Neuron (in vitro differentiated cells): ENCODE measurements around the gene AKAP7.
"Not testable (repeated sequence)": the region's sequence is repeated elsewhere in the genome, so short reads cannot be mapped to it uniquely, and the experiment has no call there.

ENCODE experiments used
- H2AFZ ChIP-seq: one replicate; pipeline ENCODE4 v1.6.1; 2013; ENCODE audit warnings: low read depth, mild to moderate bottlenecking, inconsistent platforms, low read length, moderate library complexity
- H3K27me3 ChIP-seq: one replicate; pipeline ENCODE4 v1.6.1; 2013; ENCODE audit warnings: low read length; ENCODE audit not compliant: insufficient read depth
- H3K36me3 ChIP-seq: one replicate; pipeline ENCODE4 v1.6.1; 2013; ENCODE audit warnings: low read length; ENCODE audit not compliant: insufficient read depth
- H3K4me1 ChIP-seq: one replicate; pipeline ENCODE4 v1.6.1; 2013; ENCODE audit warnings: low read length; ENCODE audit not compliant: insufficient read depth
- H3K4me3 ChIP-seq: 2 replicates; pipeline ENCODE4 v1.5.1; 2013; ENCODE audit warnings: mild to moderate bottlenecking, low read length, moderate library complexity
- H3K9me3 ChIP-seq: one replicate; pipeline ENCODE4 v1.6.1; 2013; ENCODE audit warnings: low read length

The AKAP7 gene

DNA sequence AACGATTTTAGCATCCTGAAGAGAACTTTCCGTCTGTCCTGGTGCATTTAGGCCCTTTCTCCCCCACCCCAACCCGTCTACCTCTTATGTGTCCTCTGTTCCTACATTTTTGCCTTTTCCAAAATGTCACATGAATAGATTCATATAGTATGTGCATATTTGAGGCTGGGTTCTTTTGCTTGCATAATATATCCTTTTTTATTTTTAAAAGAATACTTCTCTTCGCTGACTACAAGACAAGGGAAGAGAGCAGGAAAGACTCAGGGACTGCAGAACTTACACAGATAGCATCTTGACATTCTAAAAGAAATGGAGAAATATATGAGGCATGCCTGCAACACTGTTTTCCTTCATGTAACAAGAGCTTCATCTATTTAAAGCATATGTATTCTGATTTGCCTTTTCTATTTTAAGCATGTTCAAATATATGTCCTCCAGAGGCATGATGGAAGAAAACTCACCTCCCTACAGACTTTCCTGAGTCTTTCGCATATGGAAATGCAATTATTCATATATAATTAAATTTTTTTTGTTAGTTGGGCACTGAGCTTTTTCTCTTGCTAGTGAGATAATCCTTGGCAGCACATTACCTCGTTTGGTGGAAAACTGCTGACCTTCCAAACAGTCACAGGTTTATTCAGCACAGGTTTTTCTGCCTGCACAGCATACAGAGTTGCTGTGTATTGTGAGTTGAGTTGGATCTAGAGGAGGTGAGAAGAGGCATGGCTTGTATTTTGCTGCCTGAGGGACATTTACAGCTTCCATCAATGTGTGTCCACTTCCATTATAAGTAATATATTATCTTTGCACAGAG, 170.0 kb downstream of the AKAP7 start:
- H3K4me1 ChIP-seq, result no peaks in the 10 kb centered on the region
- H3K9me3 ChIP-seq, result no peaks in the 10 kb centered on the region
- H3K4me3 ChIP-seq, result no peak overlapping the region
- no peaks in the 10 kb centered on the region for H3K27me3 ChIP-seq
- no peaks in the 10 kb centered on the region for H3K36me3 ChIP-seq
- H2AFZ ChIP-seq, result no peak overlapping the region

DNA sequence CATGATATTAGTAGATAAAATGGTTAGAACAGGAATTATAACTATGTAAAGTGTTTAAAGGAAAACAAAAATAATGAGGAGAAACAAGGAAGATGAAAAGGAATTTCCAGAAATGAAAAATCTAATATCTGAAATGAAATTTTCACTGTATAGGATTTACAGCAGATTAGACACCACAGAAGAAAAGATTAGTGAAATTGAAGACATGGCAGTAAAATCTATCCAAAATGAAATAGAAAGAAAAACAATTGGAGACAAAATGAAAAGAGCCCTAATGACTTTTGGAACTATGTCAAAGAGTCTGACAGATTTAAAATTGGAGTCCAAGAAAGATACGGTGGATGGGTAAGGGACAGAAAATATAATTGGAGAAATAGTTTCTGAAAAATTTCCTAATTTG, 174.2 kb downstream of the AKAP7 start:
- Histone ChIP-seq H3K27me3 (no peaks in the 10 kb centered on the region), H3K9me3 (no peaks in the 10 kb centered on the region), H2AFZ (no peak overlapping the region), H3K4me3 (no peak overlapping the region), H3K36me3 (no peaks in the 10 kb centered on the region), H3K4me1 (no peaks in the 10 kb centered on the region)

DNA sequence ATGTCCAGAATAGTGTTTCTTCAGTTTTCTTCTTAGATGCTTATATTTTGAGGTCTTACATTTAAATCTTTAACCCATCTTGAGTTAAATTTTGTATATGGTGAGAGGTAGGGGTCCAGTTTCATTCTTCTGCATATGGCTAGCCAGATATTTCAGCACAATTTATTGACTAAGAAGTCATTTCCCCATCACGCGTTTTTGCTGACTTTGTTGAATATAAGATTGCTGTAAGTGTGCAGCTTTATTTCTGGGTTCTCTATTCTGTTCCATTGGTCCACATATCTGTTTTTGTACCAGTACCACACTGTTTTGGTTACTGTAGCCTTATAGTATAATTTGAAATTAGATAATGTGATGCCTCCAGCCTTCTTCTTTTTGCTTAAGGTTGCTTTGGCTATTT, 179.6 kb downstream of the AKAP7 start:
- H3K9me3 ChIP-seq, result no peaks in the 10 kb centered on the region
- no peak overlapping the region for H2AFZ ChIP-seq
- H3K4me1 ChIP-seq, result no peaks in the 10 kb centered on the region
- no peaks in the 10 kb centered on the region for H3K36me3 ChIP-seq
- no peaks in the 10 kb centered on the region for H3K27me3 ChIP-seq
- H3K4me3 ChIP-seq, result no peak overlapping the region

DNA sequence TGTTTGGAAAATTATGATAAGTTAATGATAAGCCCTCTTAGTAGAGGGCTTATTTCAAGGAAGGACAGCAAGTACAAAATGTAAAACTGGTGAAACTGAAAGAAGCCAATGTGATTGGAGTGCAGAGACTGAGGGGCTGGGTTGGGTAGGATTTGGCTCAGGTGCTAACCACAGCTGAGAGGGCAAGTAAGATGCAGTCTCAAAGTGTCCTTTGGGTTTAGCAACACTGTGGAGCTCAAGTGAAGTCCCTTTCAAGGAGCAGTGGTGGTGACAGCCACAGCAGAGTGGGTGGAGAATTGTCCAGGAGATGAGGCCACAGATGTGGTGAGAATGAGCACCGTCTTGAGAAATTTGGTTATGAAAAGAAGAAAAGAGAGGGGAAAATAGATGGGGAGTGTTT, 181.4 kb downstream of the AKAP7 start:
- no peaks in the 10 kb centered on the region for H3K9me3 ChIP-seq
- H3K4me1 ChIP-seq, result no peaks in the 10 kb centered on the region
- no peak overlapping the region for H3K4me3 ChIP-seq
- no peaks in the 10 kb centered on the region for H3K27me3 ChIP-seq
- no peaks in the 10 kb centered on the region for H3K36me3 ChIP-seq
- H2AFZ ChIP-seq, result no peak overlapping the region

DNA sequence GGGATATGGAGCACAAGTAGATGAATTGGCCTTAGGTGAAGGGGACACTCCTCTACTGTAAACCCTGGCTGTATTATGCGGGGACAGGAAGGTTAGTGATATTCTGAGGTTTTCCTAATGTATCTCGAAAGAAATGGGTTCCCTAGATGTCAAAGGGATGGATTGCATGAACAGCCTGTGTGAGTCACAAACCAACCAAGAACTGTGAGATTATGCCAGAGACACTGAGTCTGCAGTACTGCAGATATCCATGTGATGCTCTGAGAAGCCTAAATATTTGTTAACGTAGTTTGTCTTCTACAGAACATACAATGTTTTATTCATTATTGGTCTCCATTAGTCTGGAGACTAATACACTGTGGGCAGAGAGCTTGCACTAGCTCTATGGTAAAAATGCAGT, 182.2 kb downstream of the AKAP7 start:
- Histone ChIP-seq H3K27me3 (no peaks in the 10 kb centered on the region), H3K4me3 (no peak overlapping the region), H3K9me3 (no peaks in the 10 kb centered on the region), H2AFZ (no peak overlapping the region), H3K4me1 (peaks cover 5% of the 10 kb centered on the region), H3K36me3 (no peaks in the 10 kb centered on the region)

DNA sequence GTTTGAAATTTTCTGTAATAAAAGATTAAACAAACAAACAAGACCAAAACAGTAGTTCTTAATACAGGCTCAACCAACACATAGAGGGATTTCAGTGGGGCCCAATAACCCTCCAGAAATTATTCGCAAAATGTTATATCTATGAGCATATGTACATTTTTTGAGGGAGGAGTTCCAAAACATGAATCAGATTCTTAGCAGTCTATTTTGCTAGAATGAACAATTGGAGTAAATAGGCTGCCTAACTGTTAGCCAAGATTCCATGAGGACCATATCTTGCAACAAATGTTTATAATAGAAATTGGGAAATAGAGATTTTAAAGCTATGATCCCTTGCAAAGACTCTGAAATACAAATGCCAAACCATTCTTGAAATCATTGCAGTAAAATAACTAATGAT, 186.3 kb downstream of the AKAP7 start:
- H3K4me3 ChIP-seq, result no peak overlapping the region
- no peak overlapping the region for H2AFZ ChIP-seq

DNA sequence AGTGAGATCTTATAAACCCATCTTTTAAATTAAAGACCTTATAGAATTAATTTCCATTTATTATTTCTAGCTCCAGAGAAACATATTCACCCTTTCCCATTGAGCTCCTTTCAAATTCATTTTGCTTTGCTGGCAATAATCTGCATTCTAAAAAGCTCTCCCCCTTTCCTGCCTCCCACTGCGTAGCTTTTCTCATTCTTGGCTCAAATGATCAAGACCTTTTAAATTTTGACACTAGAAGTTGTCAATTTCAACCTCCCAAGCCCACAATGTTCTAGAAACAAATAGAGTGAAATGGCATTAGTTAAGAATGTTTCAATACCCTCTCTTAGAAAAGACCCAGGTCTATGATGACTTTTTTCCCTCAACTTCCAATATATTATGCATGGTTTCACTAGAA, 186.9 kb downstream of the AKAP7 start:
- Histone ChIP-seq H3K36me3 (no peaks in the 10 kb centered on the region), H2AFZ (no peak overlapping the region), H3K27me3 (no peaks in the 10 kb centered on the region), H3K4me1 (peaks cover 7% of the 10 kb centered on the region), H3K4me3 (no peak overlapping the region), H3K9me3 (no peaks in the 10 kb centered on the region)

More for the DNA sequence above, 186.3 kb downstream of the AKAP7 start:
- no peaks in the 10 kb centered on the region for H3K36me3 ChIP-seq
- H3K4me1 ChIP-seq, result peaks cover 7% of the 10 kb centered on the region
- no peaks in the 10 kb centered on the region for H3K9me3 ChIP-seq
- no peaks in the 10 kb centered on the region for H3K27me3 ChIP-seq

DNA sequence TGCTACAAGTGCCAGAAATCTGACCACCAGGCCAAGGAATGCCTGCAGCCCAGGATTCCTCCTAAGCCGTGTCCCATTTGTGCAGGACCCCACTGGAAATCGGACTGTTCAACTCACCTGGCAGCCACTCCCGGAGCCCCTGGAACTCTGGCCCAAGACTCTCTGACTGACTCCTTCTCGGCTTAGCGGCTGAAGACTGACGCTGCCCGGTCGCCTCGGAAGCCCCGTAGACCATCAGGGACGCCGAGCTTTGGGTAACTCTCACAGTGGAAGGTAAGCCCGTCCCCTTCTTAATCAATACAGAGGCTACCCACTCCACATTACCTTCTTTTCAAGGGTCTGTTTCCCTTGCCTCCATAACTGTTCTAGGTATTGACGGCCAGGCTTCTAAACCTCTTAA, 190.4 kb downstream of the AKAP7 start:
- not testable (repeated sequence) for H3K27me3 ChIP-seq, H3K36me3 ChIP-seq, H3K4me3 ChIP-seq, H3K4me1 ChIP-seq, H3K9me3 ChIP-seq, H2AFZ ChIP-seq

DNA sequence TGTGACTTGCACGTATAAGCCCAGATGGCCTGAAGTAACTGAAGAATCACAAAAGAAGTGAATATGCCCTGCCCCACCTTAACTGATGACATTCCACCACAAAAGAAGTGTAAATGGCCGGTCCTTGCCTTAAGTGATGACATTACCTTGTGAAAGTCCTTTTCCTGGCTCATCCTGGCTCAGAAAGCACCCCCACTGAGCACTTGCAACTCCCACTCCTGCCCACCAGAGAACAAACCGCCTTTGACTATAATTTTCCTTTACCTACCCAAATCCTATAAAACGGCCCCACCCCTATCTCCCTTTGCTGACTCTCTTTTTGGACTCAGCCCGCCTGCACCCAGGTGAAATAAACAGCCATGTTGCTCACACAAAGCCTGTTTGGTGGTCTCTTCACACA, 193.5 kb downstream of the AKAP7 start:
- not testable (repeated sequence) for H3K36me3 ChIP-seq, H3K4me3 ChIP-seq, H2AFZ ChIP-seq, H3K9me3 ChIP-seq, H3K27me3 ChIP-seq
- H3K4me1 ChIP-seq, result peaks cover 16% of the 10 kb centered on the region

DNA sequence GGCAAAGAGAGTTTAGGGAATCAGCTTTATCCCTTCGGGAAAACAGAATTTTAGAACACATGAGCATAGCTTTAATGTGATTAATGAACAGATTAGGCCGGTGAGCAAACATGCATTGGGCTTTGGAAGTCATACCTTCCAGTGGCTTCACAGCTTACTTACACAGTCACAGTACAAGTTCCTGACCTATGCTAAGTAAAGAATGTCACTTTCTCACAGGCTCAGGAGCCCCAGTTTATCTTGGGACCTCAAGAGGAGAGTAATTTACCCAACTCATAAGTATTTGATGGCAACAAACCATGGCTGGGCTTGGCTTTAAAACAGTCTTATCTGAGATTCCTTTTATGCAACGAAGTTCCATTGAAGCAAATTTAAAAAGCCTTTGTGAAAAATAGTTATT, 195.9 kb downstream of the AKAP7 start:
- Histone ChIP-seq H3K4me3 (no peak overlapping the region), H3K4me1 (peaks cover 18% of the 10 kb centered on the region), H2AFZ (no peak overlapping the region), H3K27me3 (no peaks in the 10 kb centered on the region), H3K36me3 (no peaks in the 10 kb centered on the region), H3K9me3 (no peaks in the 10 kb centered on the region)

DNA sequence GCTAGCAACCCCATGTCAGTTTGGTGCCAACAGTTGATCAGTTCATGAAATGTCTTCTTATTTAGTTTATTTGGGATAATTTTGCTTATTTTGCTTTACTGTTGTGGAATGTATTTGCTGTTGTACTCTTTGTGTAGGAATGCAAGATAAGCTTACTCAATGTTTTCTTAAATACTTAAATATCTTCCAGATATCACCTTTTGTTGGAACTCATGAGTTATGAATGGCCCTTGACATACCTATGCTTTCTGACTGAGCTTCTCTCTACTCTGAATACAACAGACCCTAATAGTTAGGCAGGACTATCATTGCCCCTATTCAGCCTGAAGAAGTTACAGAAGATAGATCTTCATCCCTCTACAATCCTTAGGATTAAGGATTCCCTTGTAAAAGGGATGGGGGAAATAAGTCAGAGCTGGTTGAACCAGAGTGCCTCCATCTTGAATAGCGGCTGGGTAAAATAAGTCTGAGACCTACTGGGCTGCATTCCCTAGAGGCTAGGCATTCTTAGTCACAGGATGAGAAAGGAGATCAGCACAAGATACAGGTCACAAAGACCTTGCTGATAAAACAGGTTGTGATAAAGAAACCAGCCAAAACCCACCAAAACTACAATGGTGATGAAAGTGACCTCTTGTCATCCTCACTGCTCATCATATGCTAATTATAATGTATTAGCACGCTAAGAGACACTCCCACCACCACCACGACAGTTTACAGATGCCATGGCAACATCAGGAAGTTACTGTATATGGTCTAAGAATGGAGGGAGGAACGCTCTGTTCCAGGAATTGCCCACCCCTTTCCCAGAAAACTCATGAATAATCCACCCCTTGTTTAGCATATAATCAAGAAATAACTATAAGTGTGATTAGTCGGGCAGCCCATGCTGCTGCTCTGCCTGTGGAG, 196.9 kb downstream of the AKAP7 start:
- no peaks in the 10 kb centered on the region for H3K9me3 ChIP-seq
- peaks cover 28% of the 10 kb centered on the region for H3K4me1 ChIP-seq
- H3K36me3 ChIP-seq, result no peaks in the 10 kb centered on the region
- no peak overlapping the region for H3K4me3 ChIP-seq
- no peaks in the 10 kb centered on the region for H3K27me3 ChIP-seq
- H2AFZ ChIP-seq, result no peak overlapping the region
